Measurements from ENCODE around the gene INSM2.

INSM2 gene

GRCh38 chr14:35506927-35507326 lies 27.0 kb upstream of the INSM2 start:
- no peak overlapping the region for H3K4me3 ChIP-seq (ENCODE audit: low read length)
- TF ChIP-seq, protein P1, sequence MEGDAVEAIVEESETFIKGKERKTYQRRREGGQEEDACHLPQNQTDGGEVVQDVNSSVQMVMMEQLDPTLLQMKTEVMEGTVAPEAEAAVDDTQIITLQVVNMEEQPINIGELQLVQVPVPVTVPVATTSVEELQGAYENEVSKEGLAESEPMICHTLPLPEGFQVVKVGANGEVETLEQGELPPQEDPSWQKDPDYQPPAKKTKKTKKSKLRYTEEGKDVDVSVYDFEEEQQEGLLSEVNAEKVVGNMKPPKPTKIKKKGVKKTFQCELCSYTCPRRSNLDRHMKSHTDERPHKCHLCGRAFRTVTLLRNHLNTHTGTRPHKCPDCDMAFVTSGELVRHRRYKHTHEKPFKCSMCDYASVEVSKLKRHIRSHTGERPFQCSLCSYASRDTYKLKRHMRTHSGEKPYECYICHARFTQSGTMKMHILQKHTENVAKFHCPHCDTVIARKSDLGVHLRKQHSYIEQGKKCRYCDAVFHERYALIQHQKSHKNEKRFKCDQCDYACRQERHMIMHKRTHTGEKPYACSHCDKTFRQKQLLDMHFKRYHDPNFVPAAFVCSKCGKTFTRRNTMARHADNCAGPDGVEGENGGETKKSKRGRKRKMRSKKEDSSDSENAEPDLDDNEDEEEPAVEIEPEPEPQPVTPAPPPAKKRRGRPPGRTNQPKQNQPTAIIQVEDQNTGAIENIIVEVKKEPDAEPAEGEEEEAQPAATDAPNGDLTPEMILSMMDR (conservative IDR thresholded peaks at IDR 0.05; ENCODE audit: low read depth, low read length), result no peak
- no peak for DNase-seq (ENCODE audit: low read depth)

GRCh38 chr14:35509846-35510245 lies 24.1 kb upstream of the INSM2 start:
- DNase-seq (ENCODE audit: low read depth), result no peak
- no peak overlapping the region for H3K4me3 ChIP-seq (ENCODE audit: low read length)
- TF ChIP-seq, protein P1 (conservative IDR thresholded peaks at IDR 0.05; ENCODE audit: low read depth, low read length), result no peak

GRCh38 chr14:35512765-35513164 lies 21.2 kb upstream of the INSM2 start:
- TF ChIP-seq, protein P1 (conservative IDR thresholded peaks at IDR 0.05; ENCODE audit: low read depth, low read length), result no peak
- H3K4me3 ChIP-seq (ENCODE audit: low read length), result no peak overlapping the region
- no peak for DNase-seq (ENCODE audit: low read depth)

GRCh38 chr14:35515916-35516315 lies 18.0 kb upstream of the INSM2 start:
- TF ChIP-seq, protein P1 (conservative IDR thresholded peaks at IDR 0.05; ENCODE audit: low read depth, low read length), result no peak
- no peak overlapping the region for H3K4me3 ChIP-seq (ENCODE audit: low read length)
- DNase-seq (ENCODE audit: low read depth), result no peak

DNA sequence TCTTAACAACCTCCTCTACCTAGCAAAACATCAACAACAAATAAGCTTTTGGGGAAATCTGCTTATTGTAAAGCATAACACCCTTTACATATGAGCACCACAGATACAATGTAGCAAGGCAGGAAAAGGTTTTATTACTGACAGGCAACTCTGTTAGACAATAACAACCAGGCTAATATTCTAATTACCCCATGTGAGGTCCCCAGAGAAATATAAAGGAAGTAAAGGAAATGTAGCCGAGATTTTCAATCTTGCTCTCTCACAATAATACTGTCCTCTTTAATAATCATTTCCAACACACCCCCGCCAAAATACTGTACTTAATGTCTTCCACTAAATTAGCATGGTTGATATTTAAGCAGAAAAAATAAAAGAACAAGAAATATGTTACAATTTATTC lies 14.0 kb upstream of the INSM2 start:
- TF ChIP-seq, protein P1 (conservative IDR thresholded peaks at IDR 0.05; ENCODE audit: low read depth, low read length), result no peak
- no peak for DNase-seq (ENCODE audit: low read depth)
- H3K4me3 ChIP-seq (ENCODE audit: low read length), result no peak overlapping the region

GRCh38 chr14:35525695-35526094 lies 8.3 kb upstream of the INSM2 start:
- TF ChIP-seq, protein P1 (conservative IDR thresholded peaks at IDR 0.05; ENCODE audit: low read depth, low read length), result no peak
- H3K4me3 ChIP-seq (ENCODE audit: low read length), result no peak overlapping the region
- DNase-seq (ENCODE audit: low read depth), result no peak

DNA sequence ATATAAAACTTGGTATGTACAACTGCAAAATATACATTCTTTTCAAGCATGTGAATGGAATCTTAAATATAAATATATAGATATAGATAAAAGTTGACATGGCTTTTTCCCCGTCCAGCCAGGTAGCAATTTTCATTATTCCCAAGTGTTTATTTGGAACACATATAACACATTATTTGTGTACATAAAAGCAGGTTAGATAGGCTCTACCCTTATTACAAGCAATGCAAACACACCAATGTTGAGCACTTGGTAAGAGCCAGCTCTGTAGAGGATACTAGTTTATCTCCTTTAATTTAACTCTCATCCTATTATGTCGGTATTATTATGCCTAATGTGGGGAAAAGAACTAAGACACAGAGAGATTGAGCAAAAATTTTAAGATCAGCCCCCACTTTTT lies 7.0 kb upstream of the INSM2 start:
- H3K4me3 ChIP-seq (ENCODE audit: low read length), result no peak overlapping the region
- TF ChIP-seq, protein P1 (conservative IDR thresholded peaks at IDR 0.05; ENCODE audit: low read depth, low read length), result no peak
- no peak for DNase-seq (ENCODE audit: low read depth)
